ENCODE measurements around the gene ALKBH8. TPM values are rescaled to one million over a fixed set of nuclear protein-coding genes. Genes with fewer than 3 reads are reported as not detected.

Gene ALKBH8
- total and polyA plus RNA-seq, 2 of the 8 experiments (the other 6 are each of a cell fraction or from before 2014, with no cell fraction given): 3.6 to 11.9 TPM

DNA sequence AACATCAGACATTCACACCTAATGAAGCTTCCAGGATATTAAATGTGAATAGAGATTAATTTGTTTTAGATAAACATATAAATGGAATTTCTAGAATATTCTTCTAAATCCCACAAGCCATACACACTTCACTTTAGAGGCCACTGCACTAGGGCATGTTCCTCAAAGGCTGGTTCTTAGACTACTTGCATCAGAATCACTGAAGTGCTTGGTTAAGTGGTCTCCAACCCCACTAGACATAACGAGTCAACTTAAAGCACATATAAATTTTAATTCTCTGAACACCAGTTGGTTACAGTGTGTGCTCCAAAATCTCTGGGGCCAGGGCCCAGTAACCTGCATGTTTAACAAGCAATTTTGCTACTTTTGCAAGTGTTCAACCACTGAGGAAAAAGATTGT lies 7.9 kb upstream of the ALKBH8 start (continued):
- TF ChIP-seq SIN3A (conservative IDR thresholded peaks at IDR 0.05 in 1 of 2, IDR thresholded peaks at IDR 0.05 in 1 of 2; ENCODE audit: low read depth in 1 of 2, low read length in 2 of 2): no peak
- TF ChIP-seq TAF7 (optimal IDR thresholded peaks at IDR 0.05; ENCODE audit: borderline replicate concordance, low read depth, low read length): no peak
- TF ChIP-seq SUZ12 (IDR thresholded peaks at IDR 0.05; ENCODE audit: low read length): no peak
- TF ChIP-seq TCF12 (IDR thresholded peaks at IDR 0.05; ENCODE audit: low read depth, low read length): no peak
- no peak for TF ChIP-seq SP1 (IDR thresholded peaks at IDR 0.05; ENCODE audit: low read depth, low read length)
- TF ChIP-seq, protein P1, sequence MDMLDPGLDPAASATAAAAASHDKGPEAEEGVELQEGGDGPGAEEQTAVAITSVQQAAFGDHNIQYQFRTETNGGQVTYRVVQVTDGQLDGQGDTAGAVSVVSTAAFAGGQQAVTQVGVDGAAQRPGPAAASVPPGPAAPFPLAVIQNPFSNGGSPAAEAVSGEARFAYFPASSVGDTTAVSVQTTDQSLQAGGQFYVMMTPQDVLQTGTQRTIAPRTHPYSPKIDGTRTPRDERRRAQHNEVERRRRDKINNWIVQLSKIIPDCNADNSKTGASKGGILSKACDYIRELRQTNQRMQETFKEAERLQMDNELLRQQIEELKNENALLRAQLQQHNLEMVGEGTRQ (IDR thresholded peaks at IDR 0.05; ENCODE audit: low read length): no peak
- TF ChIP-seq, protein P2, sequence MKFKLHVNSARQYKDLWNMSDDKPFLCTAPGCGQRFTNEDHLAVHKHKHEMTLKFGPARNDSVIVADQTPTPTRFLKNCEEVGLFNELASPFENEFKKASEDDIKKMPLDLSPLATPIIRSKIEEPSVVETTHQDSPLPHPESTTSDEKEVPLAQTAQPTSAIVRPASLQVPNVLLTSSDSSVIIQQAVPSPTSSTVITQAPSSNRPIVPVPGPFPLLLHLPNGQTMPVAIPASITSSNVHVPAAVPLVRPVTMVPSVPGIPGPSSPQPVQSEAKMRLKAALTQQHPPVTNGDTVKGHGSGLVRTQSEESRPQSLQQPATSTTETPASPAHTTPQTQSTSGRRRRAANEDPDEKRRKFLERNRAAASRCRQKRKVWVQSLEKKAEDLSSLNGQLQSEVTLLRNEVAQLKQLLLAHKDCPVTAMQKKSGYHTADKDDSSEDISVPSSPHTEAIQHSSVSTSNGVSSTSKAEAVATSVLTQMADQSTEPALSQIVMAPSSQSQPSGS (IDR thresholded peaks at IDR 0.05; ENCODE audit: low read length): no peak
- TF ChIP-seq SAP30 (IDR thresholded peaks at IDR 0.05; ENCODE audit: insufficient read depth, insufficient replicate concordance, low read length): no peak
